ENCODE data around the gene STK38.

GRCh38 chr6:36571122-36572043, 24.1 kb upstream of the STK38 start:
- TF ChIP-seq RNF219 (CRISPR knock-in tag; IDR thresholded peaks at IDR 0.05) (no peak), STAT5B (CRISPR knock-in tag; IDR thresholded peaks at IDR 0.05) (no peak), ZNF235 (CRISPR knock-in tag; IDR thresholded peaks at IDR 0.05; ENCODE audit: borderline replicate concordance) (no peak), ZNF891 (CRISPR knock-in tag; IDR thresholded peaks at IDR 0.05) (no peak)
